Choroid plexus epithelial cell (primary cell): ENCODE data around the gene AP4E1.

Source experiments
- DNase-seq: peaks from one replicate; pipeline ENCODE4 v3.0.0-alpha.2; 2010; ENCODE audit warnings: low read depth
- H3K4me3 ChIP-seq: 2 replicates; pipeline ENCODE4 v1.5.1; 2011; ENCODE audit warnings: low read depth, mild to moderate bottlenecking, control low read depth, low read length, moderate library complexity
- TF ChIP-seq, protein P1 (sequence below): conservative IDR thresholded peaks from 2 replicates; pipeline ENCODE4 v1.5.1; 2011; ENCODE audit warnings: low read depth, mild to moderate bottlenecking, control low read depth, inconsistent platforms, low read length, moderate library complexity

AP4E1 gene

DNA sequence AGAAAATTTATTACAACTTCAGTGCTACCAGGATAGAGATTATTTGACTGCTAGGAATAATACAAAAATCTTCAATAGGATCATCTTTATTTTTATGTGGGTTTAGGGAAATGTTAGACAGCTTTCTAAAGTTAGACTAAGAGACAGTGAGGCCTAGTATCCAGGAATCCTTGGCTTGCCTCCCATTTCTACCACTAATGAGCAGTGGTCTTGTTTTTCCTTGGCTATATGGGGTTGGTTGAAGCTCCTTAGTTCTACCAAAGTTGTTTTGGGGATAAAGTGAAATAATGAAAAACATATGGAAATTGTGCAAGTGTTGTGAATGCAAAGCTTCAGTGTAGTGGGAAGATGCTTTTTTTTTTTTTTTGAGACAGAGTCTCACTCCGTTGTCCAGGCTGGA is 16.8 kb downstream of the AP4E1 start:
- TF ChIP-seq, protein P1, sequence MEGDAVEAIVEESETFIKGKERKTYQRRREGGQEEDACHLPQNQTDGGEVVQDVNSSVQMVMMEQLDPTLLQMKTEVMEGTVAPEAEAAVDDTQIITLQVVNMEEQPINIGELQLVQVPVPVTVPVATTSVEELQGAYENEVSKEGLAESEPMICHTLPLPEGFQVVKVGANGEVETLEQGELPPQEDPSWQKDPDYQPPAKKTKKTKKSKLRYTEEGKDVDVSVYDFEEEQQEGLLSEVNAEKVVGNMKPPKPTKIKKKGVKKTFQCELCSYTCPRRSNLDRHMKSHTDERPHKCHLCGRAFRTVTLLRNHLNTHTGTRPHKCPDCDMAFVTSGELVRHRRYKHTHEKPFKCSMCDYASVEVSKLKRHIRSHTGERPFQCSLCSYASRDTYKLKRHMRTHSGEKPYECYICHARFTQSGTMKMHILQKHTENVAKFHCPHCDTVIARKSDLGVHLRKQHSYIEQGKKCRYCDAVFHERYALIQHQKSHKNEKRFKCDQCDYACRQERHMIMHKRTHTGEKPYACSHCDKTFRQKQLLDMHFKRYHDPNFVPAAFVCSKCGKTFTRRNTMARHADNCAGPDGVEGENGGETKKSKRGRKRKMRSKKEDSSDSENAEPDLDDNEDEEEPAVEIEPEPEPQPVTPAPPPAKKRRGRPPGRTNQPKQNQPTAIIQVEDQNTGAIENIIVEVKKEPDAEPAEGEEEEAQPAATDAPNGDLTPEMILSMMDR: no peak
- H3K4me3 ChIP-seq: no peak overlapping the region
- DNase-seq: no peak

DNA sequence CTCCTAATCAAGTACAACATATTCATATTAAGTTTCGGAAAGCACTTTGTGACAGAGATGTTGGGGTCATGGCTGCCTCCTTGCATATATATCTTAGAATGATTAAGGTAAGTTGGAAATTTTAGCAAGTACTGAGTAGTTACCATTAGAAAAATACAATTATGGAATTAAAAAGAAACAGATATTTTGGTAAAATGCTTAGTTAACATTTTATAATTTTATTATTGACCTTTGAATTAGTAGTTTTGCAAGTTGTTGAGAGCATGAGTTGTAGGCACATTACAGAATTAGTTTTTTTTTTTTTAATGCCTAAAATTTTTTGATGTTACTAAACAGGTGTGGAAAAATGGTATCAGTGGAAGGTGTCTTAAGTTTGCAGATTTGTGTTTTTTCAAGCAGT is 20.6 kb downstream of the AP4E1 start:
- DNase-seq: no peak
- no peak overlapping the region for H3K4me3 ChIP-seq
- TF ChIP-seq, protein P1: no peak

DNA sequence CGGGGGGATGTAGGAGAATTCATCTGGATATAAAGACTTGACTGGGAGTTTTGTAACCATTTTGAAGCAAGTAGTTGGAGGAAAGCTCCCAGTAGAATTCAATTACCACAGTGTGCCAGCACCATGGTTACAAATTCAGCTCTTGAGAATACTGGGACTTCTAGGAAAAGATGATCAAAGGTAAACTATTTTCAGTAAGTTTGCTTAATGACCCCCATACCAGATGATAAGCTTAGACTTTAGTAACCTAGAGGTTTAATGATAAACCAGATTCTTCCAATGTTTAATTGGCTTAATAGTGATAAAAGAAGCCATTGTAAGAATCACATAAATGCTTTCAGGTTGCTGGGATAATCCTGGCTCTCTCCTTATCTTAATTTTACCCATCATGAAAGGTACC is 22.3 kb downstream of the AP4E1 start:
- TF ChIP-seq, protein P1: no peak
- H3K4me3 ChIP-seq: no peak overlapping the region
- no peak for DNase-seq

DNA sequence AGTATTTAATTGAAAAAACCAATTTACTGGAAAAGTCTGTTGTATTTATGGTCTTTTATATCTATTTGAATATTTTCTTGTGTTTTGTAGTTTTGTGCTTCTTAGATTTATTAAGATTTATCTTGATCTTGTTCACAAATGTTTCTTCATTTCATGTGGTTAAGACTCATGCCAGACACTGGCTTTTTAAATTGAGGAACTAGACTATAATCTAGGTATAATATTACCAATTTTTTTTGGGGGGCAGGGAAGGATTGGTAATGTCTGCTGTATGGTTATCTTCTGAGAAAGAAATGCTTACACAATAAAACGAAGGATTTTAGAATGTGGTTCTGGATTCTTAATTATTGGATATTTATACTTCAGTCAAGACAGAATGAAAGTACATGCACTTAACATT is 24.9 kb downstream of the AP4E1 start:
- TF ChIP-seq, protein P1: no peak
- H3K4me3 ChIP-seq: no peak overlapping the region
- no peak for DNase-seq

DNA sequence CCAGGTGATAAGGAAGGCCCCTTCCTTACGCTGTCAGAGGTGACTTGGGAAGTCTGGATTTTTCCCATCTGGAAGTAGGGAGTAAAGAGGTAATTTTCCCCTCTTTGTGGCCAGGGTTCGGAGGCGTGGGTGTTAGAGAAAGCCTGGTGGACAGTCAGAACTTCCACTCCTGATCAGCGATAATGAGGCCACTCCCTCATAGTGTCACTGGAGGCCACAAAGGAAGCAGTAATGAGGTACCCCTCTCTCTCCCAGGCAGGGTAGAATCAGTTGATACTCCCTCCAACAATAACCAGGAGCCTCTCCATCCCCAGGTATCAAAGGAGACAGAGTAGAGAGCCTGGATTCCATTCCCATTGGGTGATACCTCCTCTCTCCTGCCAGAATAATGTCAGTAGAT is 30.0 kb downstream of the AP4E1 start:
- DNase-seq: no peak
- TF ChIP-seq, protein P1: no peak

DNA sequence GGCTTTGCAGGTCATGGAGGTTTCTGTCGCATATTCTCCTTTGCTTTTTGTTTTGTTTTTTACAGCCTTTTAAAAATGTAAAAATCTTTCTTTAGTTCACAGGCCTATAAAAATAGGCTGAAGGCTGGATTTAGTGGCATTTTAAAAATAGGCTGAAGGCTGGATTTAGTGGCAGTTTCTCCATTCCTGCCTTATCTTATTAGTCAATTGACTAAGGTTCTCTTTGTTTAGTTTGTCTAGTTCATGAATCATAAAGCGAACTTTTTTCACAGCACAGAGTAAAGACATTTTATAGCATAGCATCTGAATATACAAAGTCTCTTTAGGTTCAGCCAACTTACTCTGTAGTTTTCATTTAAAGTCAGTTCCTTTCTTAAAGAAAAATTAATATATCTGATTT is 31.4 kb downstream of the AP4E1 start:
- TF ChIP-seq, protein P1: no peak
- peak; percentile 59 for DNase-seq
- H3K4me3 ChIP-seq: no peak overlapping the region

More for the DNA sequence above, 30.0 kb downstream of the AP4E1 start:
- no peak overlapping the region for H3K4me3 ChIP-seq

DNA sequence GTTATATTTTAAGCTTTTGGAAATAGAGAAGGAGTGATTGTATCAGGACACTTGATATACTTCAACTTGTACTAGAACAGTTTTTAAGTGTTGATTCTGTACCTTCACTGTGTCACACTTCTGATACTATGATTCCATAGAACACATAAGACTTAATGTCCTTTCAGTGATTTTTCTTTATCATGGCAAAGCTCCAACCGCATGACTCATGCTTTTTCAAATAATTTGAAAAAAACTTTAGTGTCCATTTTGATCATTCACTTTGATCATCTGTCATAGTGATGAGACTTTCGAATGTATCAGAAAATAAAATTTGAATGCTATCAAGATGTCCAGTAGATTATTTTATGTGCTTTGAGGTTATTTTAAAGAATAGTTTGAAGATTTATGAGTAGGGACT is 32.0 kb downstream of the AP4E1 start:
- DNase-seq: peak; percentile 55
- TF ChIP-seq, protein P1: no peak
- H3K4me3 ChIP-seq: no peak overlapping the region
